Endothelial cell of umbilical vein (primary cell): ENCODE measurements around the gene PHLDB2. TPM values are rescaled to one million over a fixed set of nuclear protein-coding genes. Genes with fewer than 3 reads are reported as not detected.

Experiments
- BruUV-seq: library from RNA; stranded (reverse); fragments of 400-500 nt; replicated peaks from 2 replicates; lab custom pipeline; 2021; lab: Mats Ljungman, UMichigan
- CTCF ChIA-PET: fragments of 300-600, 350-600 bp; sonication (Branson Sonifier 250); formaldehyde crosslinking; loops from one replicate; lab custom pipeline; 2021; ENCODE audit warnings: antibody characterized with exemption, inconsistent platforms; lab: Charles Lee
- POLR2A ChIA-PET: fragments of 300-600, 350-600 bp; sonication (Branson Sonifier 250); formaldehyde crosslinking; loops from one replicate; lab custom pipeline; 2021; ENCODE audit warnings: antibody characterized with exemption, inconsistent platforms; lab: Charles Lee
- DNase-seq: peaks from one replicate; pipeline ENCODE4 v3.0.0-alpha.2; 2011; ENCODE audit warnings: low read depth, low spot score
- FAIRE-seq: peaks from 2 replicates; lab custom pipeline; 2011; peaks lifted over from hg19 to GRCh38; lab: Jason Lieb, UNC
- H2AFZ ChIP-seq: 2 replicates; pipeline ENCODE4 v1.6.0; 2012; ENCODE audit warnings: low read depth, low read length, control low read depth, inconsistent platforms
- H3K27ac ChIP-seq: 2 replicates; pipeline ENCODE4 v1.5.1; 2011; ENCODE audit warnings: low read depth, mild to moderate bottlenecking, control low read depth, low read length, moderate library complexity; ENCODE audit not compliant: insufficient read depth
- H3K27me3 ChIP-seq, 2 experiments: 2 replicates each; pipeline versions ENCODE4 v1.6.0 to v1.6.1; 2011; ENCODE audit warnings: low read length in 2 of 2, mixed read lengths in 1 of 2; ENCODE audit not compliant: control insufficient read depth in 2 of 2, insufficient read depth in 2 of 2
- H3K36me3 ChIP-seq, 2 experiments: 2 replicates in 1 of 2; 3 replicates in 1 of 2; pipeline ENCODE4 v1.5.1; 2011; ENCODE audit warnings: low read length in 2 of 2, mild to moderate bottlenecking in 1 of 2, moderate library complexity in 1 of 2; ENCODE audit not compliant: control insufficient read depth in 2 of 2, insufficient read depth in 2 of 2; ENCODE audit errors: extremely low read depth in 1 of 2
- H3K4me1 ChIP-seq: 3 replicates; pipeline ENCODE4 v1.5.1; 2011; ENCODE audit warnings: mild to moderate bottlenecking, low read length; ENCODE audit not compliant: control insufficient read depth, insufficient read depth; ENCODE audit errors: extremely low read depth
- H3K4me2 ChIP-seq: 2 replicates; pipeline ENCODE4 v1.6.1; 2011; ENCODE audit warnings: low read length, control low read depth, mixed read lengths; ENCODE audit not compliant: insufficient read depth
- H3K4me3 ChIP-seq, 3 experiments: fragments of 200-600 bp in 1 of 3; sonication (generic), shearing (Covaris generic) in 1 of 3; replicated peaks in 1 of 3; 2 replicates each; pipeline ENCODE4 v1.5.1; 2011 to 2016; ENCODE audit warnings: control low read depth in 3 of 3, low read length in 3 of 3, mild to moderate bottlenecking in 2 of 3, inconsistent platforms in 1 of 3, low read depth in 1 of 3, moderate library complexity in 1 of 3; ENCODE audit not compliant: insufficient read depth in 1 of 3
- H3K79me2 ChIP-seq: 2 replicates; pipeline ENCODE4 v1.6.0; 2012; ENCODE audit warnings: low read length, inconsistent platforms; ENCODE audit not compliant: control insufficient read depth, insufficient read depth
- H3K9ac ChIP-seq: replicated peaks from 2 replicates; pipeline ENCODE3; 2011; ENCODE audit warnings: low read length, control low read depth; ENCODE audit not compliant: insufficient read depth; ENCODE audit errors: extremely low read depth
- H3K9me1 ChIP-seq: replicated peaks from 3 replicates; pipeline ENCODE4 v1.6.0; 2011; ENCODE audit warnings: mild to moderate bottlenecking, low read length; ENCODE audit not compliant: control insufficient read depth, insufficient read depth; ENCODE audit errors: extremely low read depth
- H3K9me3 ChIP-seq: replicated peaks from 2 replicates; pipeline ENCODE4 v1.5.1; 2012; ENCODE audit warnings: low read length, inconsistent platforms; ENCODE audit not compliant: control insufficient read depth, insufficient read depth
- H4K20me1 ChIP-seq: replicated peaks from 2 replicates; pipeline ENCODE3; 2011; ENCODE audit warnings: mild to moderate bottlenecking, low read length; ENCODE audit not compliant: control insufficient read depth, insufficient read depth; ENCODE audit errors: extremely low read depth
- FOS ChIP-seq: IDR thresholded peaks from 2 replicates; pipeline ENCODE4 v1.6.1; 2011; ENCODE audit warnings: mild to moderate bottlenecking, low read length, moderate library complexity, borderline replicate concordance; ENCODE audit not compliant: insufficient read depth
- GATA2 ChIP-seq: IDR thresholded peaks from 2 replicates; pipeline ENCODE4 v1.7.0; 2011; ENCODE audit warnings: low read depth, mild to moderate bottlenecking, moderate library complexity, mixed read lengths, low read length; ENCODE audit not compliant: insufficient read length, insufficient read depth
- JUN ChIP-seq: IDR thresholded peaks from 2 replicates; pipeline ENCODE4 v1.6.1; 2011; ENCODE audit warnings: borderline replicate concordance, low read depth; ENCODE audit not compliant: insufficient read length, insufficient read depth
- MYC ChIP-seq: IDR thresholded peaks from one replicate; pipeline ENCODE4 v1.6.1; 2011; ENCODE audit warnings: mild to moderate bottlenecking, low read depth, low read length
- dilution Hi-C: fragments of 300-500 bp; cut with MboI; formaldehyde crosslinking; loops from one replicate; pipeline ENCODE4 v1.15.0; 2019; ENCODE audit warnings: low sequenced_read_pairs; ENCODE audit not compliant: extremely low pct_ligation_motif_present
- intact Hi-C: fragments of 100-400 bp; cut with micrococcal nuclease; formaldehyde crosslinking; loops from one replicate; pipeline ENCODE4 v1.10.0; 2022
- polyA plus RNA-seq, 4 experiments: library from polyadenylated mRNA; depleted of rRNA in 3 of 4; stranded (reverse) in 3 of 4; unstranded in 1 of 4; fragments of >200 nt; gene quantifications; 2 replicates each; pipeline versions ENCODE4 v1.2.1 to v1.2.3, GENCODE V29; 2011 to 2012; ENCODE audit warnings: missing spikeins in 1 of 4
- total RNA-seq: library from RNA; stranded (reverse); gene quantifications from 2 replicates; pipeline ENCODE4 v1.2.3, GENCODE V29; 2021
- TF ChIP-seq, protein P1 (sequence below), 2 donors: IDR thresholded peaks; 1 replicate in 1 of 2; 2 replicates in 1 of 2; pipeline ENCODE4 v1.5.1; 2011; ENCODE audit warnings: low read length in 2 of 2, mild to moderate bottlenecking in 2 of 2, moderate library complexity in 2 of 2, control low read depth in 1 of 2, inconsistent platforms in 1 of 2, low read depth in 1 of 2; ENCODE audit not compliant: insufficient read depth in 1 of 2; ENCODE audit errors: extremely low read depth in 1 of 2
- TF ChIP-seq, protein P2 (sequence below): IDR thresholded peaks from 2 replicates; pipeline ENCODE4 v1.6.1; 2011; ENCODE audit not compliant: insufficient read depth, insufficient read length

PHLDB2 gene
- total and polyA plus RNA-seq, 2 donors (not counting 3 experiments of a cell fraction or from before 2014, with no cell fraction given): 22.4 to 104 TPM

DNA sequence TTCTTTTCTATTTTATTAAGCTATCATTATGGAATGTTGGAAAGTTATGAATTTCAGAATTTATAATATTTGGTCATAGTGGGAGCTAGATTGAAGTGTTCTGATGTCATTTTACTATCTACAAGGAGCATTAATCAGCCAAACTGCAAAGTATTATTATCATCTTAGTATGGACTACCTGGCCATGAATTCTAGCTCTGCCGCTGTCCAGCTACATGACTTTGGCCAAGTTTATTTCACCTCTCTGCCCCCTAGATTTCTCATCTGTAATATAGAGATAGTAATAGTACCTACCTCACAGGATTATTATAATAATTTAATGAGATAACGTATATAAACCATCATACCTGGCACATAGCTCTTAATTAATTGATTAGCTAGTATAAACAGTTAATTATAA, 92.0 kb downstream of the PHLDB2 start:
- no TSS peak for BruUV-seq
- no peak overlapping the region for H3K4me3 ChIP-seq
- dilution Hi-C loops: no loop called here
- CTCF ChIA-PET: interaction anchor here (1.0 to 4.7 kb wide), 5 partner anchors 10 to 56 kb away, joined by 3 to 20 read pairs (median 9); no protein-coding TSS in a partner anchor
- FAIRE-seq (no peak), DNase-seq (no peak)
- H3K9ac ChIP-seq: no peak overlapping the region
- peaks cover 18% of the 10 kb centered on the region for H3K4me1 ChIP-seq
- no peaks in the 10 kb centered on the region for H4K20me1 ChIP-seq
- H3K9me1 ChIP-seq: no peaks in the 10 kb centered on the region
- no peaks in the 10 kb centered on the region for H3K9me3 ChIP-seq
- intact Hi-C loops: no loop called here
- H3K27ac ChIP-seq: no peak overlapping the region
- H3K27me3 ChIP-seq: no peaks in the 10 kb centered on the region
- TF ChIP-seq JUN (no peak), FOS (no peak), MYC (no peak), GATA2 (no peak)
- TF ChIP-seq, protein P1, sequence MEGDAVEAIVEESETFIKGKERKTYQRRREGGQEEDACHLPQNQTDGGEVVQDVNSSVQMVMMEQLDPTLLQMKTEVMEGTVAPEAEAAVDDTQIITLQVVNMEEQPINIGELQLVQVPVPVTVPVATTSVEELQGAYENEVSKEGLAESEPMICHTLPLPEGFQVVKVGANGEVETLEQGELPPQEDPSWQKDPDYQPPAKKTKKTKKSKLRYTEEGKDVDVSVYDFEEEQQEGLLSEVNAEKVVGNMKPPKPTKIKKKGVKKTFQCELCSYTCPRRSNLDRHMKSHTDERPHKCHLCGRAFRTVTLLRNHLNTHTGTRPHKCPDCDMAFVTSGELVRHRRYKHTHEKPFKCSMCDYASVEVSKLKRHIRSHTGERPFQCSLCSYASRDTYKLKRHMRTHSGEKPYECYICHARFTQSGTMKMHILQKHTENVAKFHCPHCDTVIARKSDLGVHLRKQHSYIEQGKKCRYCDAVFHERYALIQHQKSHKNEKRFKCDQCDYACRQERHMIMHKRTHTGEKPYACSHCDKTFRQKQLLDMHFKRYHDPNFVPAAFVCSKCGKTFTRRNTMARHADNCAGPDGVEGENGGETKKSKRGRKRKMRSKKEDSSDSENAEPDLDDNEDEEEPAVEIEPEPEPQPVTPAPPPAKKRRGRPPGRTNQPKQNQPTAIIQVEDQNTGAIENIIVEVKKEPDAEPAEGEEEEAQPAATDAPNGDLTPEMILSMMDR (IDR thresholded peaks at IDR 0.05; ENCODE audit: extremely low read depth in 1 of 2, insufficient read depth in 1 of 2, low read depth in 1 of 2, low read length in 2 of 2): no peak
- TF ChIP-seq, protein P2, sequence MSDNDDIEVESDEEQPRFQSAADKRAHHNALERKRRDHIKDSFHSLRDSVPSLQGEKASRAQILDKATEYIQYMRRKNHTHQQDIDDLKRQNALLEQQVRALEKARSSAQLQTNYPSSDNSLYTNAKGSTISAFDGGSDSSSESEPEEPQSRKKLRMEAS: no peak
- H3K4me2 ChIP-seq: no peak overlapping the region
- H3K79me2 ChIP-seq: no peaks in the 10 kb centered on the region
- POLR2A ChIA-PET: no interaction called here
- no peak overlapping the region for H2AFZ ChIP-seq
- H3K36me3 ChIP-seq: peaks cover 7 to 15% of the 10 kb centered on the region in 2 experiments
